ENCODE results near the gene C11orf68.

- TF ChIP-seq CTCF (tag by site-specific recombination; IDR thresholded peaks at IDR 0.05) (no peak), ZNF561 (tag by site-specific recombination; IDR thresholded peaks at IDR 0.05; ENCODE audit: borderline replicate concordance) (no peak), PATZ1 (tag by site-specific recombination; IDR thresholded peaks at IDR 0.05) (no peak), ZBTB21 (tag by site-specific recombination; IDR thresholded peaks at IDR 0.05) (no peak), ZNF140 (tag by site-specific recombination; IDR thresholded peaks at IDR 0.05) (no peak), ZBTB7A (tag by site-specific recombination; IDR thresholded peaks at IDR 0.05; ENCODE audit: low read depth) (no peak), ZSCAN16 (tag by site-specific recombination; IDR thresholded peaks at IDR 0.05) (no peak), ZNF398 (tag by site-specific recombination; IDR thresholded peaks at IDR 0.05) (no peak)
- TF ChIP-seq, protein P1, sequence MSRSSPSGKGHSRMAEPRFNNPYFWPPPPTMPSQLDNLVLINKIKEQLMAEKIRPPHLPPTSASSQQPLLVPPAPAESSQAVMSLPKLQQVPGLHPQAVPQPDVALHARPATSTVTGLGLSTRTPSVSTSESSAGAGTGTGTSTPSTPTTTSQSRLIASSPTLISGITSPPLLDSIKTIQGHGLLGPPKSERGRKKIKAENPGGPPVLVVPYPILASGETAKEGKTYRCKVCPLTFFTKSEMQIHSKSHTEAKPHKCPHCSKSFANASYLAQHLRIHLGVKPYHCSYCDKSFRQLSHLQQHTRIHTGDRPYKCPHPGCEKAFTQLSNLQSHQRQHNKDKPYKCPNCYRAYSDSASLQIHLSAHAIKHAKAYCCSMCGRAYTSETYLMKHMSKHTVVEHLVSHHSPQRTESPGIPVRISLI (tag by site-specific recombination; IDR thresholded peaks at IDR 0.05): no peak
Measured at GRCh38 chr11:65883058-65883761, 35.7 kb downstream of the C11orf68 start.

All from HEK293 (cell line).